H9 (cell line): ENCODE measurements around the gene MIER2. TPM values are rescaled to one million over a fixed set of nuclear protein-coding genes. Genes with fewer than 3 reads are reported as not detected.

Source experiments
- DNase-seq: peaks from one replicate; pipeline ENCODE4 v3.0.0-alpha.2; 2017
- H2AFZ ChIP-seq: one replicate; pipeline ENCODE4 v1.6.1; 2013; ENCODE audit warnings: mild to moderate bottlenecking, low read length, control low read depth, moderate library complexity
- H2AK5ac ChIP-seq: 2 replicates; pipeline ENCODE4 v1.6.1; 2013; ENCODE audit warnings: low read length, control low read depth, mixed read lengths; ENCODE audit not compliant: insufficient read length
- H2BK120ac ChIP-seq: one replicate; pipeline ENCODE4 v1.6.1; 2013; ENCODE audit warnings: low read depth, mild to moderate bottlenecking, low read length, control low read depth, inconsistent platforms; ENCODE audit not compliant: poor library complexity, severe bottlenecking
- H2BK12ac ChIP-seq: 2 replicates; pipeline ENCODE4 v1.6.1; 2013; ENCODE audit warnings: low read length, control low read depth, mixed read lengths, low read depth; ENCODE audit not compliant: insufficient read length
- H2BK15ac ChIP-seq: 2 replicates; pipeline ENCODE4 v1.6.1; 2013; ENCODE audit warnings: low read depth, low read length, control low read depth
- H2BK20ac ChIP-seq: one replicate; pipeline ENCODE4 v1.6.1; 2013; ENCODE audit warnings: low read depth, mild to moderate bottlenecking, low read length, control low read depth, inconsistent platforms; ENCODE audit not compliant: poor library complexity, severe bottlenecking
- H2BK5ac ChIP-seq: 2 replicates; pipeline ENCODE4 v1.6.1; 2013; ENCODE audit warnings: low read length, control low read depth, mixed read lengths; ENCODE audit not compliant: insufficient read length
- H3K14ac ChIP-seq: 2 replicates; pipeline ENCODE4 v1.6.1; 2013; ENCODE audit warnings: low read length, control low read depth; ENCODE audit not compliant: insufficient read depth
- H3K18ac ChIP-seq: 2 replicates; pipeline ENCODE4 v1.6.1; 2013; ENCODE audit warnings: low read depth, mild to moderate bottlenecking, mixed read lengths, low read length, control low read depth; ENCODE audit not compliant: insufficient read length
- H3K23ac ChIP-seq: 2 replicates; pipeline ENCODE4 v1.6.1; 2013; ENCODE audit warnings: low read length, control low read depth, mixed read lengths, low read depth; ENCODE audit not compliant: insufficient read length
- H3K23me2 ChIP-seq: 2 replicates; pipeline ENCODE4 v1.6.1; 2013; ENCODE audit warnings: low read depth, mild to moderate bottlenecking, mixed read lengths, low read length, control low read depth; ENCODE audit not compliant: insufficient read length, poor library complexity, severe bottlenecking
- H3K27ac ChIP-seq: 2 replicates; pipeline ENCODE4 v1.5.1; 2013; ENCODE audit warnings: low read length, control low read depth, mixed read lengths, low read depth; ENCODE audit not compliant: insufficient read length
- H3K27me3 ChIP-seq: 2 replicates; pipeline ENCODE4 v1.6.1; 2013; ENCODE audit warnings: low read length, control low read depth, inconsistent platforms; ENCODE audit not compliant: insufficient read depth
- H3K4ac ChIP-seq: 2 replicates; pipeline ENCODE4 v1.6.1; 2013; ENCODE audit warnings: low read depth, mild to moderate bottlenecking, control low read depth, inconsistent platforms, low read length, moderate library complexity
- H3K4me1 ChIP-seq: 2 replicates; pipeline ENCODE4 v1.6.1; 2013; ENCODE audit warnings: low read length, control low read depth, inconsistent platforms; ENCODE audit not compliant: insufficient read depth
- H3K4me2 ChIP-seq: 2 replicates; pipeline ENCODE4 v1.6.1; 2013; ENCODE audit warnings: low read length, control low read depth, mixed read lengths; ENCODE audit not compliant: insufficient read length, insufficient read depth
- H3K56ac ChIP-seq: 2 replicates; pipeline ENCODE4 v1.6.1; 2013; ENCODE audit warnings: low read depth, mild to moderate bottlenecking, mixed read lengths, low read length, control low read depth; ENCODE audit not compliant: insufficient read length
- H3K79me1 ChIP-seq: 2 replicates; pipeline ENCODE4 v1.6.1; 2013; ENCODE audit warnings: low read depth, mild to moderate bottlenecking, moderate library complexity, low read length, control low read depth, inconsistent platforms; ENCODE audit not compliant: insufficient read depth, poor library complexity, severe bottlenecking
- H3K79me2 ChIP-seq: 2 replicates; pipeline ENCODE4 v1.6.1; 2013; ENCODE audit warnings: low read length, control low read depth, inconsistent platforms; ENCODE audit not compliant: insufficient read depth
- H3K9ac ChIP-seq: 2 replicates; pipeline ENCODE4 v1.6.1; 2013; ENCODE audit warnings: low read length, control low read depth, mixed read lengths; ENCODE audit not compliant: insufficient read length; ENCODE audit errors: extremely low read depth
- H3K9me3 ChIP-seq: one replicate; pipeline ENCODE4 v1.6.1; 2013; ENCODE audit warnings: low read depth, low read length, inconsistent platforms; ENCODE audit not compliant: control insufficient read depth
- H3T11ph ChIP-seq: one replicate; pipeline ENCODE4 v1.6.1; 2013; ENCODE audit warnings: mild to moderate bottlenecking, low read length, control low read depth, inconsistent platforms
- H4K20me1 ChIP-seq: one replicate; pipeline ENCODE4 v1.6.1; 2013; ENCODE audit not compliant: control insufficient read depth, insufficient read length, insufficient read depth
- H4K5ac ChIP-seq: 2 replicates; pipeline ENCODE4 v1.6.1; 2013; ENCODE audit warnings: low read depth, mild to moderate bottlenecking, mixed read lengths, low read length, control low read depth; ENCODE audit not compliant: insufficient read length
- H4K8ac ChIP-seq: replicated peaks from 2 replicates; pipeline ENCODE4 v1.6.1; 2013; ENCODE audit warnings: low read length, control low read depth, mixed read lengths, low read depth; ENCODE audit not compliant: insufficient read length
- H4K91ac ChIP-seq: 2 replicates; pipeline ENCODE4 v1.6.1; 2013; ENCODE audit warnings: low read depth, mild to moderate bottlenecking, moderate library complexity, mixed read lengths, low read length, control low read depth; ENCODE audit not compliant: insufficient read length
- H3K27ac Mint-ChIP-seq, 3 experiments: 2 replicates in 2 of 3; 3 replicates in 1 of 3; pipeline ENCODE4 v1.8.0; 2020 to 2021; ENCODE audit warnings: mixed read lengths in 3 of 3, mild to moderate bottlenecking in 1 of 3, moderate library complexity in 1 of 3
- H3K27me3 Mint-ChIP-seq: 2 replicates; pipeline ENCODE4 v1.8.0; 2021; ENCODE audit warnings: low read depth, mild to moderate bottlenecking, moderate library complexity, mixed read lengths
- H3K36me3 Mint-ChIP-seq, 3 experiments: 2 replicates in 2 of 3; 3 replicates in 1 of 3; pipeline ENCODE4 v1.8.0; 2020 to 2021; ENCODE audit warnings: low read depth in 3 of 3, mixed read lengths in 3 of 3; ENCODE audit not compliant: insufficient read depth in 1 of 3
- H3K4me1 Mint-ChIP-seq, 2 experiments: 2 replicates each; pipeline ENCODE4 v1.8.0; 2020; ENCODE audit warnings: mixed read lengths in 2 of 2
- H3K4me3 Mint-ChIP-seq, 2 experiments: 2 replicates in 1 of 2; 3 replicates in 1 of 2; pipeline ENCODE4 v1.8.0; 2020 to 2021; ENCODE audit warnings: mild to moderate bottlenecking in 2 of 2, mixed read lengths in 2 of 2, moderate library complexity in 1 of 2
- H3K9me3 Mint-ChIP-seq, 2 experiments: 2 replicates in 1 of 2; 3 replicates in 1 of 2; pipeline ENCODE4 v1.8.0; 2020; ENCODE audit warnings: mild to moderate bottlenecking in 2 of 2, mixed read lengths in 2 of 2, moderate library complexity in 1 of 2
- WGBS: extraction: QIAGEN DNeasy Blood & Tissue Kit; methylation state at CpG from one replicate; pipeline ENCODE4 v1.1.7; 2013; ENCODE audit warnings: missing lambda C conversion rate, low lambda C conversion rate, mixed read lengths; ENCODE audit not compliant: insufficient read length; ENCODE audit errors: extremely low coverage; 5-methylcytosine and 5-hydroxymethylcytosine counted together
- total RNA-seq: library from RNA; stranded (reverse); gene quantifications from 2 replicates; pipeline ENCODE4 v1.2.1, GENCODE V29; 2021
- TF ChIP-seq, protein P1 (sequence below): fragments of 200-600 bp; sonication (generic); conservative IDR thresholded peaks from 3 replicates; pipeline ENCODE4 v1.8.0; 2021; ENCODE audit warnings: antibody characterized with exemption, mild to moderate bottlenecking

The MIER2 gene
- total RNA-seq, 1 experiment from 2014 or later = 60.5 TPM

DNA sequence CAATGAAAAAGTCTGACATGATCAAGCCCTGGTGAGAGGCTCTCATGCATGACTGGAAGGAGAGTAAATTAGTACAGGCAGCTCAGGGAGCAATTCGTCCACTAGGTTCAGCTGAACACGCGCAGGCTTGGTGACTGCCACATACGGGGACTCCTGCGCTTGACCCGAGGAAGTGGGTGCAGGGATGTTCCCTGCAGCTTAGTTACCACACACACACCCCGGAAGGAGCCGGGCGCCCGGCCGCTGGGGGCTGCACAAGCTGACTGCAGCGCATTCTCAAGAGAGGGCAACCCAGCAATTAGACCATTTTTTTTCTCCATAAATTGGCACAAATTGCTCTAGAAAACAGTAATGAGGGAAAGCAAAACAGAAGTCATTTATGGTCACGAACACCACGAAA lies 23.0 kb upstream of the MIER2 start:
- no peak overlapping the region for H2BK20ac ChIP-seq
- peaks cover 0 to 4% (median 3%) of the 10 kb centered on the region in 3 experiments; a peak in 4 of 7 replicates for H3K36me3 Mint-ChIP-seq
- TF ChIP-seq, protein P1, sequence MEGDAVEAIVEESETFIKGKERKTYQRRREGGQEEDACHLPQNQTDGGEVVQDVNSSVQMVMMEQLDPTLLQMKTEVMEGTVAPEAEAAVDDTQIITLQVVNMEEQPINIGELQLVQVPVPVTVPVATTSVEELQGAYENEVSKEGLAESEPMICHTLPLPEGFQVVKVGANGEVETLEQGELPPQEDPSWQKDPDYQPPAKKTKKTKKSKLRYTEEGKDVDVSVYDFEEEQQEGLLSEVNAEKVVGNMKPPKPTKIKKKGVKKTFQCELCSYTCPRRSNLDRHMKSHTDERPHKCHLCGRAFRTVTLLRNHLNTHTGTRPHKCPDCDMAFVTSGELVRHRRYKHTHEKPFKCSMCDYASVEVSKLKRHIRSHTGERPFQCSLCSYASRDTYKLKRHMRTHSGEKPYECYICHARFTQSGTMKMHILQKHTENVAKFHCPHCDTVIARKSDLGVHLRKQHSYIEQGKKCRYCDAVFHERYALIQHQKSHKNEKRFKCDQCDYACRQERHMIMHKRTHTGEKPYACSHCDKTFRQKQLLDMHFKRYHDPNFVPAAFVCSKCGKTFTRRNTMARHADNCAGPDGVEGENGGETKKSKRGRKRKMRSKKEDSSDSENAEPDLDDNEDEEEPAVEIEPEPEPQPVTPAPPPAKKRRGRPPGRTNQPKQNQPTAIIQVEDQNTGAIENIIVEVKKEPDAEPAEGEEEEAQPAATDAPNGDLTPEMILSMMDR = no peak
- H3T11ph ChIP-seq = no peak overlapping the region
- no peak overlapping the region for H3K4me2 ChIP-seq
- no peaks in the 10 kb centered on the region for H3K4me1 ChIP-seq
- no peaks in the 10 kb centered on the region for H3K79me1 ChIP-seq
- H3K4me3 Mint-ChIP-seq = no peak overlapping the region
- no peaks in the 10 kb centered on the region for H4K20me1 ChIP-seq
- peaks cover 6 to 7% of the 10 kb centered on the region in 2 experiments; a peak in 3 of 5 replicates for H3K9me3 Mint-ChIP-seq
- H3K27ac ChIP-seq = no peak overlapping the region
- WGBS = no CpG with 5 or more reads among the region's 14 CpGs
- H2AFZ ChIP-seq = no peak overlapping the region
- H2BK15ac ChIP-seq = no peak overlapping the region
- H3K27ac Mint-ChIP-seq = no peak overlapping the region
- no peak overlapping the region for H3K18ac ChIP-seq
- H2AK5ac ChIP-seq = no peak overlapping the region
- H3K27me3 Mint-ChIP-seq = peaks cover 27% of the 10 kb centered on the region
- H4K8ac ChIP-seq = no peak overlapping the region
- no peak overlapping the region for H3K4ac ChIP-seq
- H3K23me2 ChIP-seq = no peaks in the 10 kb centered on the region
- no peak overlapping the region for H4K5ac ChIP-seq
- H3K9ac ChIP-seq = no peak overlapping the region
- no peak overlapping the region for H2BK5ac ChIP-seq
- no peak overlapping the region for H4K91ac ChIP-seq
- H3K56ac ChIP-seq = no peak overlapping the region
- no peak overlapping the region for H2BK12ac ChIP-seq
- no peak overlapping the region for H3K14ac ChIP-seq
- peaks cover 0 to 7% of the 10 kb centered on the region in 2 experiments; a peak in 1 of 4 replicates for H3K4me1 Mint-ChIP-seq
- no peak overlapping the region for H3K23ac ChIP-seq
- H3K9me3 ChIP-seq = no peaks in the 10 kb centered on the region
- no peaks in the 10 kb centered on the region; the same call in 1 of the 2 replicates for H3K27me3 ChIP-seq
- no peak overlapping the region for H2BK120ac ChIP-seq
- peak; percentile 16 for DNase-seq
- H3K79me2 ChIP-seq = no peaks in the 10 kb centered on the region
